Vagina (tissue), 2 donors: ENCODE measurements around the gene IRF2BPL.

ENCODE experiments used
- POLR2A ChIP-seq, 2 donors: fragments of 450-650 bp; IDR thresholded peaks; one replicate each; pipeline ENCODE4 v1.6.1; 2017; ENCODE audit warnings: antibody characterized with exemption in 2 of 2, mild to moderate bottlenecking in 2 of 2, moderate library complexity in 2 of 2
- POLR2AphosphoS5 ChIP-seq, 2 donors: sonication (generic); formaldehyde crosslinking; IDR thresholded peaks; one replicate each; pipeline ENCODE4 v1.9.0; 2017; ENCODE audit warnings: antibody characterized with exemption in 2 of 2, mild to moderate bottlenecking in 2 of 2, low read depth in 1 of 2; ENCODE audit not compliant: insufficient read depth in 1 of 2
- TF ChIP-seq, protein P1 (sequence below), 3 experiments: fragments of 450-650 bp in 2 of 3; fragments of 200-600 bp in 1 of 3; sonication (generic) in 1 of 3; IDR thresholded peaks; one replicate each; pipeline ENCODE4 v1.5.1; 2017 to 2019; ENCODE audit warnings: antibody characterized with exemption in 3 of 3, mild to moderate bottlenecking in 2 of 3, moderate library complexity in 2 of 3

- TF ChIP-seq, protein P1, sequence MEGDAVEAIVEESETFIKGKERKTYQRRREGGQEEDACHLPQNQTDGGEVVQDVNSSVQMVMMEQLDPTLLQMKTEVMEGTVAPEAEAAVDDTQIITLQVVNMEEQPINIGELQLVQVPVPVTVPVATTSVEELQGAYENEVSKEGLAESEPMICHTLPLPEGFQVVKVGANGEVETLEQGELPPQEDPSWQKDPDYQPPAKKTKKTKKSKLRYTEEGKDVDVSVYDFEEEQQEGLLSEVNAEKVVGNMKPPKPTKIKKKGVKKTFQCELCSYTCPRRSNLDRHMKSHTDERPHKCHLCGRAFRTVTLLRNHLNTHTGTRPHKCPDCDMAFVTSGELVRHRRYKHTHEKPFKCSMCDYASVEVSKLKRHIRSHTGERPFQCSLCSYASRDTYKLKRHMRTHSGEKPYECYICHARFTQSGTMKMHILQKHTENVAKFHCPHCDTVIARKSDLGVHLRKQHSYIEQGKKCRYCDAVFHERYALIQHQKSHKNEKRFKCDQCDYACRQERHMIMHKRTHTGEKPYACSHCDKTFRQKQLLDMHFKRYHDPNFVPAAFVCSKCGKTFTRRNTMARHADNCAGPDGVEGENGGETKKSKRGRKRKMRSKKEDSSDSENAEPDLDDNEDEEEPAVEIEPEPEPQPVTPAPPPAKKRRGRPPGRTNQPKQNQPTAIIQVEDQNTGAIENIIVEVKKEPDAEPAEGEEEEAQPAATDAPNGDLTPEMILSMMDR (IDR thresholded peaks at IDR 0.05): no peak
- TF ChIP-seq POLR2A (IDR thresholded peaks at IDR 0.05) (no peak), POLR2AphosphoS5 (IDR thresholded peaks at IDR 0.05; ENCODE audit: insufficient read depth in 1 of 2, low read depth in 1 of 2) (no peak)
Measured at GRCh38 chr14:77012193-77012765, 16.2 kb downstream of the IRF2BPL start.
